Urothelium cell line (cell line): ENCODE measurements around the gene THRB.
A peak's percentile ranks its signal among the peaks of the same experiment; 100 is the strongest.

Source experiments
- DNase-seq: peaks from one replicate; pipeline ENCODE4 v3.0.0; 2011; ENCODE audit warnings: low spot score, mixed read lengths
- FAIRE-seq: peaks from 2 replicates; lab custom pipeline; 2011; peaks lifted over from hg19 to GRCh38; lab: Jason Lieb, UNC

Gene THRB

DNA sequence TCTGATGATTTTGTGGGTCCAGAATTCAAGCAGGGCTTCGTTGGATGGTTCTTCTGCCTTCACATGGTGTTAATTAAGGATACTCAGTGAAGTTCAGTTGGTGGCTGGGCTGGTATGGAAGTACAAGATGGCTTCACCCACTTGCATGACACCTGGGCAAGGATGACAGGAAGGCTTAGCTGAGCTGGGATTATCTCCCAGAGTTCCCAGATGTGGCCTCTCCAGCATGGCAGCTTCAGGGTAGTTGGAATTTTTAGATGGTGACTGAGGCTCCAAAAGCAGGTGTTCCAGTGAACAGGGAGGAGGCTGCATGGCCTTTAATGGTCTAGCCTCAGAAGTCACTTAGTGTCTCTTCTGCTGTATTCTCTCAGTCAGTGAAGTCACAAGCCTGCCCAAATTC lies 135.5 kb downstream of the THRB start:
- FAIRE-seq (no peak), DNase-seq (no peak)

DNA sequence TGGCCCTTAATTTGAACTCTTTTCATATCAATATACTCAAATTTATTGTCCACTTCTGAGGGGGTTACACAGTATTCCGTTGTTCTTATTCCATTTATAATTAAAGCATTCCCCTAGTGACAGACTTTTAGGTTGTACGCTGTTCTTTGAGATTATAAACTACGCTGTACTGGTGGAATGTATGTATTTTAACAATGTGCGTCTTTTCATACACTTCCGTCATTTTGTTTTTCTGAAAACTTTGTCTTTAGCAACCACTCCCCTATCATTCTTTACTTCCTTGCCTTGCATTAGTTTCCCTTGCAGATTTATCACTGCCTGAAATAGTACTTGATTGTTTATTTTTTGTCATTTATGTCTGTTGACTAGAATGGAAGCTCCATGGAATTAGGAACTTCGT lies 137.0 kb downstream of the THRB start:
- FAIRE-seq: no peak

DNA sequence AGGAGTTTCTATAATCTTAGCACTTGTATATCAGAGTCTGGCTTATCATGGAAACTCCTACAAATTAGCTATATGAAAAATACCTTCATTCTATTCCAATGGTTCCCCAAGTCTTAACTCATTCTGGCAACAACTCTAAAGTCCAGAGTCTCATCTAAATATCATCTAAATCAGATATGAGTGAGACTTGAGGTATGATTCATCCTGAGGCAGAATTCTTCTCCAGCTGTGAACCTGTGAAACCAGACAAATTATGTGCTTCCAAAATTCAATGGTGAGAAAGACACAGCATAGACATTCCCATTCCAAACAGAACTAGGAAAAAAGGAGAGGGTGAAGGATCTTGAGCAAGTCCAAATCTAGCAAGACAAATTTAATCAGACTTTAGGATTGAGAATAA lies 138.8 kb downstream of the THRB start:
- FAIRE-seq: no peak
- no peak for DNase-seq

More for the DNA sequence above, 137.0 kb downstream of the THRB start:
- no peak for DNase-seq

DNA sequence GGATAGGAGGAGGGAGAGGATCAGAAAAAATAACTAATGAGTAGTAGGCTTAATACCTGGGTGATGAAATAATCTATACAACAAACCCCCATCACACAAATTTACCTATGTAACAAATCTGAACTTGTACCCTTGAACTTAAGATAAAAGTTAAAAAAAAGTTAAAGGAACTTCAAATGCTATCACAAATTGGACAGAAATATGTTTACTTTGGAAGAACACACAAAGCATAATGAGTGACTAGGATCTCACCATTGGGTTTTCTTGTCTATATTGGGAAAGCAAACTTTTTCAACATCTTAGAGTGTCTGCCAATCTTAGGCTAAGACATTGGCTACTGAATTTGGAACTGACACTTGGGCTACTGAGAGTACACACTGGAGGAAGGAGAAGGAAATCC lies 140.4 kb downstream of the THRB start:
- FAIRE-seq (peak; percentile 37), DNase-seq (no peak)

DNA sequence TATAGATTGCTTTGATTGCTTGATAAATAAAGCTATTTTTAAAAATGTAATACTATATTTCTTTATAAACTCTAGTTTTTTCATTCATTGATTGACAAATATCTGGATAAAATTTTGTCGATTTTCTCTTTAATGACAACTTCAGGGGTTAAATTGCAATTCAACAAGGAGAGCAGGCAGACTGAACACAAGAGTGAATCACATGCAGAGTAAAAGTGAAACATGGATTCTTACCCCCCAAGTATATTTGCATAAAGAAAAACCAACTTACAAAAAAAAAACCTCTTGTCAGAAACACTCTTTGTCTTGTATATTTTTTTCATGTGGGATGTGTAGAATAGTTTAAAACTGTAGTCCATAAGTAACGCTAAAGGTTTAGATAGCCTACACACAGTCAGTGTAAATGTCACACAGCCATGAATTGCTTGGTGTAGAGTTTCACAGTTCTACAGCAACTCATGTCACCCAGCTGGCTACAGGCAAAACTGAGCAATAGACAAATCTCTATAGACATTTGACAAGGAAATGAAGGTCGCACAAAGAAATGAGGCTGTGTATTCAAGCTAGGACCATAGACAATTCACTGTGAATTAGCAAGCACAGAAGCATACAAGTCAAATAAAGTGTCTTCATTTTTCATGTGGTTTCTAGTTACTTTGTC lies 141.6 kb downstream of the THRB start:
- no peak for FAIRE-seq
- DNase-seq: no peak

DNA sequence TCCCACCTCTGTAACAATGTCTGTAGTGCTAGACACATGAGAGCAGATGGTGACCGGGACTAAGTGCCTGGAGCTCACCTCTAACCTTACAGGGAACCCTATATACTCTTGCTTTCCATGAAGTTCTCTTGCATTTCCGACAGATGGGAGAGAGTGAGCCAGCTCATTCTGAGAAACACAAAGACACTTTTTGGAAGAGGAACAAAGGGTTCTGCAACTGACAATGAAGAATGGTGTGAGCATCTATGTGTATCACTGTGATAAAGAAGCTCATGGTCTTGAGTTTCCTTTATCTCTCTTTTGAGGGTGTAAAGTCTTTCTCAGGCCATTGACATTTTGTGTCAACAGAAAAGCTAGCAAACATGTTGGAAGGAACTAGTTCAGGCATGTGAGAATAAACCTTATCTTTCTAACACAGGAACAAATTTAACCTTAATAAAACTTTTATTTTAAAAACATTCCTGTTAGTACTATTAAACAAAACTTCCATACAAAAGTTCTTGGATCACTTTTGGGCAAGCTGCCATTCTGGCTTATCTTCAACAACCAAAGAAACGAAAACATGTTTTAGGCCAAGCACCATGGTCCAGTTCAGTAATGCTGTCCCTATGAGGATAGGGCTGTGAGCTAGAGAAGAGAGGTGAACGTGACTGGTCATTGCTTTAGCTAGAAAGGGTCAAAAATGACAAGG lies 142.7 kb downstream of the THRB start:
- FAIRE-seq (no peak), DNase-seq (no peak)

DNA sequence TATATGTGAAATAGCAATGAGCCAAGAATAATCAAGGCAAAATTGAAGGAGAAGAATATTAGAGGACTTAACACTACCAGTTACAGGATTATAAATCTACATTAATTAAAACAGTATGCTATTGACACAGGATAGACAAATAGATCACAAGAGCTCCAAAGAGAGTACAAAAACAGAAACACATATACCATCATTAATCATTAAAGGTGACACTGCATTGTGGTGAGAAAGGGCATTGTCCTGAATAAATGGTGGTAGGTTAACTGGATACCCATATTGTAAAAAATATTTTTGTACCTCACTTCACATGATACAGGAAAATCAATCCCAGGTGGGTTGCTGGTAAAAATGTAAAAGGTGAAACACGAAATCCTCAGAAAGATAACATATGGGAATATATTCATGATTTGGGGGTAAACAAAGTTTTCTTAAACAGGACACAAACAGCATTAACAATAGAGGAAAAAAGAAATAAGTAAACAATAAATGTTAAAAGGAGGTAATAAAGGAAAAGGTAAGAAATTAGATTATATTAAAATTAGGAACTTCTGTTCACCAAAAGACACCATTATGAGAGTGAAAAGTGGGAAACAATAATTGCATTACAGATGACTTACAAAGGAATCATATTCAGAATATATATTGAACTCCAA lies 145.2 kb downstream of the THRB start:
- DNase-seq (no peak), FAIRE-seq (no peak)

DNA sequence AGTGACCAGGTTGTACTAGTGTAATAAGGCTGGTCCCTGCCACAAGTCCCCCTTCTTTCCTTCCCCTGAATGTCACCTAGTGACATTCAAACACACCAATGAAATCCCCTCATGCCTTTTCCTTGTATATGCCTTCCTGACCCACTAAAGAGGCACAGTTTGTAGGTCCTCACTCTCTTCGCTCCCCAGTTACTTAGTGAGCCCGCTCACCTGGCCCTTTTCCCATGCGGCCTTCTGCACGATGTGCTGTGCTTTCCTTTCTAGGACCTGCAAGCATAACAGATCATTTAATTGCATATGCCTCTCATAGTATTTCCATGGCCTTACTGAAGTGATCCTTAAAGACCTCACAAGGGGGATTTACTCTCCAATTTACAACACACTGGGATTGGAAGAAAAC lies 146.3 kb downstream of the THRB start:
- no peak for FAIRE-seq
- no peak for DNase-seq

DNA sequence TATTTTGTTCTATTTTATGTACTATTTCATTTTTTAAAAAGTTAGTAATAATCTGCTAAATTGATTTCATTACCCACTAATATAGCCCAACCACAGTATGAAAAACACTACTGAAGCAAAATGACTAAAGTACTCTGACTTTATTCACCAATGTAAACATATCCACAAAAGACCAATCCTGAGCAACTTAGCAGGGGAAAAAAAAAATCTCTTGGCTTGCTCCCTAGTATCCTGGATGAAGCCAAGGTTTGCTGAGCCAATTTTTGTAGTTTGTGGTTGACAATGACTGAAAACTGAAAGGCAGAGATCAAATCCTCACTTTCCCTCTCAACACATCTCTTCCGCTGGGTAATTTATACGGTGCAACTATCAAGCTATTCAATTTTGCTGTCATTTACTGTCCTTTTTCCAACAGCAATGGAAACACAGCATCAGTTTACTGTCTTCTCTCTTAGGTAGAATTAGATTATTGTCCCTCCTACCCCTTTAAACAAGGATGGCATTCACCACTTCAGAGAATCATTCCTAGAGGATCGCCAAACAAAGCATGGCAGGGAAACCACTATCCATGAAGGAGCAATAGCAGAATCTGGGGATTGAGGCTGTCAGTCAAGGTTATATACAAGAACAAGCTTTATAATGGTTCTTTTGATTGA lies 149.7 kb downstream of the THRB start:
- FAIRE-seq (no peak), DNase-seq (no peak)

DNA sequence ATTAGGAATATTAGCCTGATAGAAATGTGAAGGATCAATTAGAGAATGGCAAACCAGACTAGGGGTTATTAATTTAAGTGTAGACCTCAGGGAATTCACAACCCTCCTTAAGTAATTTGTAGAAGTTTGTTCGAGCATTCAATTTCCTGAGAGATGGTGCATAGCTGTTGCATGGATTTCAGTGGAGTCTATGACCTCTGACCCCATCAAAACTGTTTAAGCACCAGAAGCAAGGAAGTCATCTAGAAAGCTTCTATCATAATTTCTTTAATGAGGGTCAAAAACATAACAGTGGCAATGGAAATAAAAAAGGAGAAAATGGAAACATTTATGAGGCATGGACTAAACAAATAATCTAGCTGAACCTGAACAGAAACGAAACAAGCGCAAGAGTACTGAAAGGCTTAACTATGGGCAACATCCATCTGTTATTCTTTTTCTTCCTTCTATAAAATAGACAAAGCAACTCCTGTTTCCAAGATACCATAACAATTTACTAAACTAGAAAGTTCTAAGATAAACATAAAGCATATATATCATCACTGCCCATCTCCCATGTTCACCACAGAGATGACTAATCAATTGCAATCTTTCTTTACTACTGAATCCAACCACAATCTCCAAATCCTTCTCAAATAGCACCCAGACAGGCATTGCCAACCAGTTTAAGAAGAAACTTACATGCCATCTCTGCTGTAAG lies 151.4 kb downstream of the THRB start:
- DNase-seq (peak; percentile 12), FAIRE-seq (no peak)

DNA sequence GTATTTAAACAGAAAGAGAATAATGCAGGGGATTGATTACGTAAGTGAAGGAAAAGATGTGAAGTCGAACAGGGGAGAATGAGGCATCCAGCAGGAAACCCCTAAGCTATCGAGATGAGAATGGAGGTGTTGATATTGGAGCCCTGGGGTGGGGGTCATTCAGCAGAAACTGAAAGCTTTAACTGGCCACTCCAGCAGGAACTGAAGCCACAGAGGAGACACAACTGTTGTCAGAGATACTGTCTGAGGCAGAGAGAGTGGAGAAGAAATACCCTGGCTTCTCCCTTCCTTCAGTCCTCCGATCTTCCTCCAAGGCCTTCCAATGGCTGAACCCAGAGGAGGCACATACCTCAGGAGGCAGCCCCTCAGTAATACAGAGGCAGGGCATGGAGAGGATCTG lies 152.4 kb downstream of the THRB start:
- no peak for FAIRE-seq
- DNase-seq: no peak

DNA sequence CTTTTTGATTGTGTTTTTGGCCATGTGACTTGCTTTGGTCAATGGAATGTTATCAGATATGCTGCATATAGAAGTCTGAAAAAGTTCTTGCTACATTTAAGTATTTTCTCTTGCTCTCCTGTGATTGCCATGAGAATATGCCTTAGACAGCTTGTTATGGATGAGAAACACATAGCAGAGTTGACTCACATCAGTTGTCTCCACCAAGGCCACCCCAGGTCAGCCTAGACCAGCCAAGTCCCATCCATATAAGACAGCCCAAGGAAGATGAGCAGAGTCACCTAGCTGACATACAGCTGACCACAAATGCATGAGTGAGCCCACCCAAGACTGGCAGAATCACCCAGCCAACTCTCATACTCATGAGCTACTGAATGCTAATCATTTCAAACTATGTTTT lies 153.0 kb downstream of the THRB start:
- DNase-seq: no peak
- FAIRE-seq: no peak

DNA sequence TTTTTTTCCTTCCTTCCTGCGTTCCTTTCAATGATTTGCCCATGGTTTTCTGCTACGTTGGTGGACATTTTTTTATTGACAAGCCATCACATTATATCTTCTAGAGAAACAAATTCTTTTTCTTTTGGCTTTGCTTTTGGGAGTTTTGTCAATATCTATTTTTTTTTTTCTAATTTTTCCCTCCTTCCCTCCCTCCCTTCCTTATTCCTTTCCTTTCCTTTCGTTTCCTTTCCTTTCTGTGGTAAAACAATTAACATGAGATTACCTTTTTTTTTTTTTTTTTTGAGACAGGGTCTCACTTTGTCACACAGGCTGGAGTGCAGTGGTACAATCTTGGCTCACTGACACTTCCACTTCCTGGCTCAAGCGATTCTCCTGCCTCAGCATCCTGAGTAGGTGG lies 153.7 kb downstream of the THRB start:
- DNase-seq: no peak

DNA sequence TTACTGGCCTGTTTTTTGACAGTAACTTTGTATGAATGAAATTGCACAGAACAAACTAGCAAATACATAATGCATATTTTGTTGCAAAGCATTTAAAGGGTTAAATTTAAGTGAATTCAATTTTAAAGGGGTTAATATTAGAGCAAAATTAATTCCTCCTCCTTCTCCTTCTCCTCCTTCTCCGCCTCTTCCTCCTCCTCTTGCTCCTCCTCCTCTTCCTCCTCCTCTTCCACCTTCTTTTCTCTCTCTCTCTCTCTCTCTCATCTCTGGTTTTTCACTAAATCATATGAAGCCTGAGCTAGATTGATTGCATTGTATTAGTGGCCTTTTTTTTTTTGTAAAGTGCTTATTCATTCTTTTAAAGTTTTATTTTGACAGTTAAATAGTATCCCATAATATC lies 154.5 kb downstream of the THRB start:
- DNase-seq (no peak), FAIRE-seq (no peak)

More for the DNA sequence above, 153.7 kb downstream of the THRB start:
- no peak for FAIRE-seq

DNA sequence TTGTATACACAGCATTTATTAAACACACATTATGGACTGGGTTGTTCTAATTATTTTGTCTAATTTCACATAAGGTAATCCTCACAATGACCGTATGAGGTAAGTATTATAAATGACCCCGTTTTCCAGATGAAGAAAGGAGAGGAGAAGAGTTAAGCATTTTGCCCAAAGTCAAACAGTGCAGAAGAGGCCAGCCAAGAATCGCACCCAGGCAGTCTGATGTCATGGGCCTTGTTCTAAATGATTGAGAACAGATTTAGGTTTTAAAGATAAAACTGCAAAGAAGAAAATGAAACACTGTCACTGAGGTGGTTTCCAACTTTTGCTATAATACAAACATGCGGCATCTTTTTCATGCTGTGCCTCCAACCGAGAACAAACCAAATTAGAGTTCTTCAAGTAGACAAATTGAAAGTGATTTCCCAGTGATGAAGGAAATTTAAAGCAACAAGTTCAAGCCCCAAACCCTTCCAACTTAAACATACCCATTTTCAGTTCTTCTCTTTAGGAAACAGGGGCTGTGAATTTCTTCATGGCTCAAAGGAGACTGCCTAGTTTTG lies 155.3 kb downstream of the THRB start:
- no peak for DNase-seq
- FAIRE-seq: no peak

DNA sequence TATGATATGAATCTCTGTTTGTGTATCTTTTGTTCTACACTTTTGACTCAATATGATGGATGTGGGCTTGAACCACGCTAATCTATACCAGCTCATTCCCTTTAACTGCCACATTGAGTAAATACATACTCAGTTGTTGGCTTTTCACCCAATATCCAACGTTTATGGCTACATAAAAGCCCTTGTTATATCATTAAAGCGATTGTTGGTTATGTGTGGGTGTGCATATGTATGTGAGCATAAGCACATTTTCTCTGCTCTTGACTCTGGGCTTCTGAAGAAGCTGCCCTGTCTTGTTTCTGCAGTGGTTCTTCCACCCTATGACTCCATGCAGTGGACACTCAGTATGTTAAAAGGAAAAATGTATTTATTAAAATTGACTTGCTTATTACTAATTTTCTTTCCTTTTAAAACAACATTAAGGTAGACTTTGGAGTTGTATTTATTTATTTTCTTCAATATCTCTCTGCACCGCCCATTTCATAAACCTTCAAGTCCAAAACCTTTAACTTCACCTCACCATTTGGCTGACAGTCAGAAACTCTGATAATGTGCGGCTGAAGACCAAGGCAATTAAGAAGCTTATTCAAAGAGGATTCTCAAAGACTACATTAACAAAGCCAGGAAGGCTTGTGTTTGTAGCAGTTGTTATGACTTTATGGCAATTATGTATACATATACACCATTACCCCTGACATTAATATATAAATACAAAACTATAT lies 156.1 kb downstream of the THRB start:
- FAIRE-seq: no peak
- no peak for DNase-seq

DNA sequence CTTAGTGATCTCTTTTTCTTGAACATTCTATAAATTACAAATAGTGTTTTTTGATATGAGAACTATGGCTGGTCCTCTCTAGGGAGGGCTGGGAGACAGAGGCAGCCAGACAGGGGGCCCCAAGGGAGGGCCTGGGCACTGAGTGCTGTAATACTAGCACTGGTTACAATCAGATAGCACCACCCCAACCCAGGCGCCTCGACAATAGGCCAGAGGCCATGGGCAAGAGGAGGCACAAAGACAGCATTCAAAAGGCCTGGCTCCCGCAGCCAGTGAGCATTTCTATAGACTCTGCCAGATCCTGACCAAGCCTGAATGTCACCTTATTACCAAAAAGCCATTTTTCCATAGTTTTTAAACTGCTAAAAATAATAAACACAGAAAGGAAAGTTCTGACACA lies 158.5 kb downstream of the THRB start:
- DNase-seq (no peak), FAIRE-seq (no peak)

DNA sequence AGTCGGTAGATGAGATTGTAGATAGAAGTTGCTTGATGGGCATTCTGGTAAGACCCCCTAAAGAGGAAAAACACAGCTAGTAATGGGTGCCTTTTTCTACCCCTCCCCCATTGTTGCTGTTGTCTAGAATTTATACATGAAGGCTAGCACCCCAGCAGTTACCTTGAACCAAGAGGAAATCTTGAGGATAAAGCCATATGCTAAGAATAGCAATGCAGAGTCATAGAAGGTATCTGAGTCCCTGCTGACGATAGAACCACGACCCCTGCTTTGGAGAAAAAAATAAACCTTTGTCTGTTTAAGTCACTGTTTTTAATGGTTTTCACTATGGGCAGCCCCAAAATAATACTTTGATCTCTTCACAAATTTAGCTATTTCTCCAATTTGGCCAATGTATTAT lies 162.6 kb downstream of the THRB start:
- FAIRE-seq: no peak
- no peak for DNase-seq

DNA sequence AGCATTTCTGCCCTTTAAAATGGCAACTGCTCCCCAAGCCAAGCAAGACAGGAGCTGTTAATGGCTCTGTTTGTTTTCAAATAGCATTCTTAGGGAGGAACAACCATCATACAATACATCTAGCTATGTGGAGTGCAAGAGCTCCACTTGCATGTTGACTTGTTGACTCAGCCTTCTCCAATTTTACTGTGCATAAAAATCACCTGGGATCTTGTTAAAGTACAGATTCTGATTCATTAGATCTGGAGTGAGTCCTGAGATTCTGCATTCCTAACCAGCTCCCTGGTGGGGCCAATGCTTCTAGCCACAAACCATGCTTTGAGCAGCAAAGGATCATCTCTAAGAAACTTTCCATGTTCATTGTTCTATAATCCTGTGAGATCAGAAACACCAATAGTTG lies 171.4 kb downstream of the THRB start:
- DNase-seq (no peak), FAIRE-seq (no peak)

DNA sequence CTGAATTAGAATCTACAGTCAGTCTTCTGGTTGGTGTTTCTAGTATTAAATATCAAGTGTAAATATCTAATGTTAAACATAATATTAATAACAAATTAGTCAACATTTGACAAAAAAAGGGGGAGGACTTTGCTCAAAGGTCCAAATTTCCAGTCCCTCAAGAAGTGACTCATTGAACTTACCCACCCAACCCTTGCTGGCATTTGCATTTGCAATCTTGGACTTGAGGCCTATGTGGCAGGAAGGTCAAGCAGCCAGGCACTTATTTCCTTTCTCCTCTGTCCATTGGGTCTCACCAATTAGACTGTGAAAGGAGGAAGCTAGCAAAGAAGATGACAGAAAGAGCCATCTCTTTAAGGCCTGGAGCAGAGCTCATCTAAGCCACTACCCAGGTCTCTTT lies 174.0 kb downstream of the THRB start:
- no peak for DNase-seq
- FAIRE-seq: no peak
